Astrocyte of the cerebellum (primary cell): ENCODE measurements around the gene SLC12A8.
A peak's percentile ranks its signal among the peaks of the same experiment; 100 is the strongest.

ENCODE experiments used
- DNase-seq: peaks from one replicate; pipeline ENCODE4 v3.0.0-alpha.2; 2011; ENCODE audit warnings: low read depth
- H3K4me3 ChIP-seq: 2 replicates; pipeline ENCODE4 v1.5.1; 2011; ENCODE audit warnings: mild to moderate bottlenecking, low read depth, low read length, moderate library complexity
- in situ Hi-C: cut with HindIII; loops from 2 replicates; pipeline ENCODE4 v1.10.0; 2017; ENCODE audit warnings: low sequenced_read_pairs
- TF ChIP-seq, protein P1 (sequence below): IDR thresholded peaks from 2 replicates; pipeline ENCODE4 v1.5.1; 2012; ENCODE audit warnings: low read length, low read depth, moderate library complexity, mild to moderate bottlenecking; ENCODE audit errors: missing control alignments

The SLC12A8 gene

DNA sequence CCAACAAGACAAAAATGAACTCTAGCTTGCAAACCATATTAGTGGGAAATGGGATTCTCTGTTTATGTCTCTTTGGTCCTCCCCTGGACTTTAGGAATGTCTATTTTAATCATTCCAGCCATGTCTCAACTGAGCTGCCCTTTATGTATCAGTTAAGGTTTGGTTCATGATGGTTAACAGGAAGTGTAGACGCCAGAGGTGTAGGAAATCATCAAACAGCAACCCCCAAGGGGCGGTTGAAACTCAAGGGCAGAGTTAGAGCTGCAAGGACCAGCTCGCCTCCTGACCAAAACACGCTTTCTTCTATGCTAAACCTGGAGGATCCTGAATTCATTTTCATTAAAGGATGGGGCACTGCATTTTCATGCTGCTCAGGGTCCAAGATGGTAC, 103.0 kb downstream of the SLC12A8 start:
- in situ Hi-C loops: no loop called here
- peak overlapping the region; percentile 30 for H3K4me3 ChIP-seq
- no peak for DNase-seq
- TF ChIP-seq, protein P1, sequence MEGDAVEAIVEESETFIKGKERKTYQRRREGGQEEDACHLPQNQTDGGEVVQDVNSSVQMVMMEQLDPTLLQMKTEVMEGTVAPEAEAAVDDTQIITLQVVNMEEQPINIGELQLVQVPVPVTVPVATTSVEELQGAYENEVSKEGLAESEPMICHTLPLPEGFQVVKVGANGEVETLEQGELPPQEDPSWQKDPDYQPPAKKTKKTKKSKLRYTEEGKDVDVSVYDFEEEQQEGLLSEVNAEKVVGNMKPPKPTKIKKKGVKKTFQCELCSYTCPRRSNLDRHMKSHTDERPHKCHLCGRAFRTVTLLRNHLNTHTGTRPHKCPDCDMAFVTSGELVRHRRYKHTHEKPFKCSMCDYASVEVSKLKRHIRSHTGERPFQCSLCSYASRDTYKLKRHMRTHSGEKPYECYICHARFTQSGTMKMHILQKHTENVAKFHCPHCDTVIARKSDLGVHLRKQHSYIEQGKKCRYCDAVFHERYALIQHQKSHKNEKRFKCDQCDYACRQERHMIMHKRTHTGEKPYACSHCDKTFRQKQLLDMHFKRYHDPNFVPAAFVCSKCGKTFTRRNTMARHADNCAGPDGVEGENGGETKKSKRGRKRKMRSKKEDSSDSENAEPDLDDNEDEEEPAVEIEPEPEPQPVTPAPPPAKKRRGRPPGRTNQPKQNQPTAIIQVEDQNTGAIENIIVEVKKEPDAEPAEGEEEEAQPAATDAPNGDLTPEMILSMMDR: no peak

DNA sequence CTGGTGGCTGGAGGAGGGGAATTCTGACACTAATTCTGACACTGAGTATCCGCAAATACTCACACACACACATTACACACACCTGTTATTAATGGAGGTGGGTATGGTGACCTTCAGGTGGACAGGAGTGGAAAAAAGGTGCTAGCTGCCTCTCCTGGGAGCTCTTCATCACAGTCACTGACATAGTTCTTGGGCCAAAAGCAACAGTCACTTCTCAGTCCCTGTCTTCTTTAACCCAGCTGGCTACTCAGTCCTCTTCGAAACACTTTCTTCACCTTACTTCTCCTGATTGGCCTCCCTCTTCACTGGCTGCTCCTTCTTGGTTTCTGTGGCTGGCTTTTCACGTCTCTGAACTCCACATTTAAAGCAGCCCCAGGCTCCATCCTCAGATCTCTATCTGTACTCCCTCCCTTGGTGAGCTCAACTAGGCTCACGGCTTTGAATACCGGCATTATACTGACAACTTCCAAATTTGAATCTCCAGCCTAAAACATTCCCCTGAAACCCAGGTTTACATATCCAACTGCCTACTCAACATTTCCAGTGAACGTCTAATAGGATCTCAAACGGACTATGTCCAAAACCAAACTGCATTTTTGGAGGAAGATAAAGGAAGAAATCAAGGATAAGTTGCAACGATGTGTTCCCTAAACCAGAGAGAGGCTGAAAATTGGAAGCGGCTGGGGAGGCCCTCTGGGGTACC, 103.6 kb downstream of the SLC12A8 start:
- no peak for DNase-seq
- in situ Hi-C loops: no loop called here

DNA sequence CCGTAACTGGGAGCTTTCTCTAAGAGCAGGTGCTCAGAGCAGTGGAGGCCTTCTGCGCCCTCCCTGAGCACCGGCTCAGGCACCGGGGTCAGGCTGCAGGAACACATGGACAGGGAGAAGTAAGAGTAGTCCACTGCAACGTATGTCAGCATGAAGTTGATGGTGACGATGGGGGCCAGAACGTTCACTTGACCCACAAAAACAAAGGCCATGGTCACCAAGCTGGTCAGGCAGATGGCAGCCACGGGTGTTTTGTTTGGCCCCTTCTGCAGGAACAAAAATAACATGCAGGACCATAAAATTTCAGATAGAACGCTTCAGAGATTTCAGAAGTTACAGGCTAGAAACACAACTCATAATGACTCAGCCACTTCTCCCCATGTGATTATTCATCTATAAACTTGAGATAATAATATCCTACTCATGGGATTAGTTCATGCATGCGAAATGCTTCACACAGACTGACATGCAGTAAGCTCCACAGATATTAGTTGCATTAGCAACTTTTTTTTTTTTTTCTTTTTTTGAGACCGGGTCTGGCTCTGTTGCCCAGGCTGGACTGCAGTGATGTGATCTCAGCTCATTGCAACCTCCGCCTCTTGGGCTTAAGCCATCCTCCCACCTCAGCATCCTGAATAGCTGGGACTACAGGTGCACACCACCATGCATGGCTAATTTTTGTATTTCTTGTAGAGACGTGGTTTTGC, 104.5 kb downstream of the SLC12A8 start:
- in situ Hi-C loops: no loop called here
- DNase-seq: peak; percentile 59
- H3K4me3 ChIP-seq: peak overlapping the region; percentile 30
- TF ChIP-seq, protein P1: no peak

More for the DNA sequence above, 103.6 kb downstream of the SLC12A8 start:
- H3K4me3 ChIP-seq: peak overlapping the region; percentile 30
- TF ChIP-seq, protein P1: no peak

DNA sequence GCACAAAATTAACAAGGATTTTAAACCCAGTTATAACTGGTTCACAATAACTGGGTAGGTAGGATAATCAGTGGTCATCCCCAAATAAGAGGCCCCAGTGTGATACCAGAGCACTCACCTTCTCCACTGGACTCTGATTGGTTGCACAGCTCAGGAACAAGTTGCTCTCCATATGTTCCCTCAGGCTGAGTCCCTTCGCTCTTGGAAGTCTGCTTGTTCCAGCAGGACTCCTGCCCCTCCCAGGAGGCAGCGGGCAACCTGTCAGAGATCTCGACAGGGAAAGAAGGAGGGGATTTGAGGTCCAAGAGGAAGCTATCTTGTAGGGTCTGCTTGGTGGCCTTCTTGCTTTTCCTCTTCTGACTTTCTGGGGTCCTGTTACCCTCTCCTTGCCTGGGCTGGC, 105.2 kb downstream of the SLC12A8 start:
- DNase-seq: no peak

DNA sequence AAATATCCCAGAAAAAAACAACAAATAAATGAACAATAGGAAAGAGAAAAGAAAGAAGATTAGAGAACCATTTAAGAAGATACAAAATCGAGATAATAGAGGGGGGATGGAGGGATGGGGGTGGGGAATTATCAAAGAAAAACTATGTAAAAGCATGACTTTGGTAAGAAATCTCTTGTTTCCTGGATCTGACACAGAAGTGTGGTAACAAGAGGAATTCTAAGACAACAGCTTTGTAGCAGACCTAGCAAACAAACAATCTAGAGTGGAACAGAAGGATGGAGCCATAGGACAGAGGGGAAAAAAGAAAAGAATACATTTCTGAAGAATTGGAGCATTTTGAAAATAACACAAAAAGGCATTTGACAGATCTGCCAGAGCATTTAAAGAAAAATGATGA, 107.4 kb downstream of the SLC12A8 start:
- TF ChIP-seq, protein P1: no peak
- in situ Hi-C loops: no loop called here
- no peak overlapping the region for H3K4me3 ChIP-seq
- no peak for DNase-seq

More for the DNA sequence above, 105.2 kb downstream of the SLC12A8 start:
- in situ Hi-C loops: no loop called here
- TF ChIP-seq, protein P1: no peak
- H3K4me3 ChIP-seq: no peak overlapping the region

DNA sequence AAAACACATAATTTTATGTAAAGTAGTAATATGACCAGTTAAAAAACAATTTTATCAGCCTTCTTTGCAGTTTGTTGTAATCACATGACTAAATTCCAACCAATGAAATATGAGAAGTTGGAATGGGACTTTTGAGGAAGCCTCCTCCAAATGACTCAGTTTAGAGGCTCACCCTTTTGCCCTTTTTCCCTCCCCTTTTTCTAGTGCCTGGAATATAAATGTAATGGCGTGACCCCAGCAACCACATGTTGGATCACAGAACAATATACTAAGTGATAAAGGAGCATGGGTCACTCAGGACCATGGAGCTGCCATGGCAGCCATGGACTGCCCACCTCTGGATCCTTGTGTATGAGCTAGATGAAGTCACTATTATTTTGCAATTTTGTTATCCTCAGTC, 107.9 kb downstream of the SLC12A8 start:
- no peak for DNase-seq
- no peak overlapping the region for H3K4me3 ChIP-seq
- TF ChIP-seq, protein P1: no peak
- in situ Hi-C loops: no loop called here
